UCSD-AML1 (cell line): ENCODE measurements around the gene CD38.

Experiments used
- DNase-seq: peaks from one replicate; lab custom pipeline; 2025; ENCODE audit not compliant: unreplicated experiment; lab: John Stamatoyannopoulos, UW

Gene CD38

GRCh38 chr4:15894921-15895916 lies 117.1 kb downstream of the CD38 start:
- DNase-seq: no peak

- DNase-seq: no peak
Measured at GRCh38 chr4:15897577-15897976, 119.4 kb downstream of the CD38 start.

GRCh38 chr4:15898902-15899301 lies 120.8 kb downstream of the CD38 start:
- no peak for DNase-seq

- no peak for DNase-seq
Measured at GRCh38 chr4:15899511-15899910, 121.4 kb downstream of the CD38 start.

- no peak for DNase-seq
Measured at GRCh38 chr4:15901007-15901406, 122.9 kb downstream of the CD38 start.

GRCh38 chr4:15901998-15902397 lies 123.9 kb downstream of the CD38 start:
- DNase-seq: no peak

- DNase-seq: no peak
Measured at GRCh38 chr4:15902746-15903145, 124.6 kb downstream of the CD38 start.
